K562 (cell line): Measurements from ENCODE around the gene SLC31A1. TPM values are rescaled to one million over a fixed set of nuclear protein-coding genes. Genes with fewer than 3 reads are reported as not detected.

Source experiments
- ATF3 ChIP-seq, 2 experiments: fragments of 450-650 bp in 1 of 2; sonication (generic) in 1 of 2; formaldehyde crosslinking in 1 of 2; IDR thresholded peaks in 1 of 2; conservative IDR thresholded peaks in 1 of 2; 2 replicates each; pipeline versions ENCODE4 v1.6.1 to v1.8.1; 2016 to 2023; ENCODE audit warnings: mild to moderate bottlenecking in 2 of 2, moderate library complexity in 2 of 2, inconsistent platforms in 1 of 2, missing genetic modification reagents in 1 of 2
- CBX8 ChIP-seq: fragments of 200-600 bp; sonication (generic); IDR thresholded peaks from 2 replicates; pipeline ENCODE4 v1.6.1; 2012; ENCODE audit warnings: borderline replicate concordance, mixed run types, low read depth, mild to moderate bottlenecking, moderate library complexity, mixed read lengths, low read length, control low read depth, inconsistent platforms; ENCODE audit not compliant: poor library complexity, severe bottlenecking; ENCODE audit errors: extremely low read depth
- CTBP1 ChIP-seq: fragments of 450-650 bp; IDR thresholded peaks from 2 replicates; pipeline ENCODE4 v1.6.1; 2016; ENCODE audit warnings: borderline replicate concordance
- FOXA3 ChIP-seq, 2 experiments: fragments of 450-650 bp in 1 of 2; sonication (generic) in 1 of 2; formaldehyde crosslinking; IDR thresholded peaks in 1 of 2; conservative IDR thresholded peaks in 1 of 2; 2 replicates each; pipeline versions ENCODE4 v1.4.0 to v1.8.0; 2020 to 2022; ENCODE audit warnings: mild to moderate bottlenecking in 2 of 2, missing genetic modification reagents in 1 of 2
- GTF2F1 ChIP-seq: IDR thresholded peaks from 2 replicates; pipeline ENCODE4 v1.6.1; 2011; ENCODE audit warnings: low read depth, low read length, improper control_type of control experiment
- HDAC2 ChIP-seq: fragments of 450-650 bp; IDR thresholded peaks from 2 replicates; pipeline ENCODE4 v1.6.1; 2016; ENCODE audit warnings: mild to moderate bottlenecking
- HDGF ChIP-seq: fragments of 450-650 bp; IDR thresholded peaks from 2 replicates; pipeline ENCODE4 v1.6.1; 2016
- HIVEP1 ChIP-seq: fragments of 250-450 bp; sonication (Bioruptor Pico); IDR thresholded peaks from 2 replicates; pipeline ENCODE4 v1.4.0; 2020; ENCODE audit warnings: mild to moderate bottlenecking
- IFI16 ChIP-seq: fragments of 250-450 bp; sonication (Bioruptor Pico); IDR thresholded peaks from 2 replicates; pipeline ENCODE4 v2.1.2; 2022; ENCODE audit warnings: mild to moderate bottlenecking, inconsistent platforms
- MCM7 ChIP-seq, 2 experiments: fragments of 450-650 bp; IDR thresholded peaks; 2 replicates each; pipeline ENCODE4 v1.6.1; 2016 to 2018
- PATZ1 ChIP-seq: fragments of 250-450 bp; sonication (Bioruptor Pico); IDR thresholded peaks from 2 replicates; pipeline ENCODE4 v1.5.0; 2020; ENCODE audit warnings: mild to moderate bottlenecking, borderline replicate concordance
- PKNOX1 ChIP-seq: fragments of 450-650 bp; IDR thresholded peaks from 2 replicates; pipeline ENCODE4 v1.6.1; 2016
- RAD21 ChIP-seq, 2 experiments: fragments of 250-450 bp in 1 of 2; fragments of 450-650 bp in 1 of 2; sonication (Bioruptor Pico) in 1 of 2; formaldehyde crosslinking in 1 of 2; IDR thresholded peaks in 1 of 2; conservative IDR thresholded peaks in 1 of 2; 2 replicates each; pipeline versions ENCODE4 v1.4.0 to v1.8.0; 2020 to 2022; ENCODE audit warnings: mild to moderate bottlenecking in 2 of 2, moderate library complexity in 1 of 2
- RBM17 ChIP-seq: fragments of 200-400 bp; formaldehyde crosslinking; IDR thresholded peaks from 2 replicates; pipeline ENCODE4 v1.6.1; 2017; ENCODE audit warnings: low read depth, mild to moderate bottlenecking, low read length, borderline replicate concordance
- SOX6 ChIP-seq: fragments of 450-650 bp; IDR thresholded peaks from 2 replicates; pipeline ENCODE4 v1.6.1; 2014; ENCODE audit warnings: mild to moderate bottlenecking
- SRSF3 ChIP-seq: fragments of 200-400 bp; formaldehyde crosslinking; IDR thresholded peaks from 2 replicates; pipeline ENCODE4 v1.6.1; 2016; ENCODE audit warnings: mild to moderate bottlenecking, low read length, moderate library complexity; ENCODE audit not compliant: insufficient read depth
- ZBED1 ChIP-seq: IDR thresholded peaks from 2 replicates; pipeline ENCODE4 v1.6.1; 2014
- ZBTB26 ChIP-seq: fragments of 450-650 bp; formaldehyde crosslinking; IDR thresholded peaks from 2 replicates; pipeline ENCODE4 v1.4.0; 2022; ENCODE audit warnings: missing genetic modification characterization
- ZNF165 ChIP-seq: fragments of 250-450 bp; sonication (Bioruptor Pico); IDR thresholded peaks from 2 replicates; pipeline ENCODE4 v1.4.0; 2020; ENCODE audit warnings: borderline replicate concordance
- ZNF717 ChIP-seq: fragments of 250-450 bp; sonication (Bioruptor Pico); IDR thresholded peaks from 2 replicates; pipeline ENCODE4 v1.5.0; 2021
- ZNF76 ChIP-seq: fragments of 250-450 bp; sonication (Bioruptor Pico); IDR thresholded peaks from 2 replicates; pipeline ENCODE4 v1.4.0; 2020; ENCODE audit warnings: mild to moderate bottlenecking, moderate library complexity, borderline replicate concordance
- polyA plus RNA-seq, 8 experiments: library from polyadenylated mRNA; depleted of rRNA in 4 of 8; stranded (reverse) in 5 of 8; unstranded in 3 of 8; fragments of >200 nt; fragmentation: Nextera tagmentation in 2 of 8; fragmentation: Illumina TruSeq in 1 of 8; extraction: Ambion mirVana in 2 of 8; extraction: Trizol in 1 of 8; gene quantifications; 2 replicates each; pipeline versions ENCODE4 v1.2.1 to v1.2.3, GENCODE V29; 2011 to 2014; ENCODE audit warnings: inconsistent platforms in 1 of 8, missing spikeins in 1 of 8
- total RNA-seq, 7 experiments: library from RNA; depleted of rRNA in 6 of 7; stranded (reverse); fragments of >200 nt in 6 of 7; fragmentation: Illumina TruSeq in 2 of 7; extraction: Trizol in 2 of 7; gene quantifications; 2 replicates each; pipeline versions ENCODE4 v1.2.1 to v1.2.3, GENCODE V29; 2011 to 2021; ENCODE audit warnings: low replicate concordance in 1 of 7

Gene SLC31A1
- total and polyA plus RNA-seq, 9 of the 15 experiments (the other 6 are each of a cell fraction or from before 2014, with no cell fraction given): 15.4 to 40.7 (median 25.9) TPM

- TF ChIP-seq CBX8 (no peak), CTBP1 (no peak), HDGF (no peak), RBM17 (no peak), PKNOX1 (peak; percentile 86), MCM7 (IDR thresholded peaks at IDR 0.05) (no peak), RAD21 (CRISPR knock-in tag; conservative IDR thresholded peaks at IDR 0.05 in 1 of 2, IDR thresholded peaks at IDR 0.05 in 1 of 2) (no peak), ATF3 (IDR thresholded peaks at IDR 0.05) (peak; percentile 50; the same call in 1 of the 2 replicates), ATF3 (CRISPR knock-in tag; conservative IDR thresholded peaks at IDR 0.05) (no peak), IFI16 (CRISPR knock-in tag) (no peak), GTF2F1 (no peak), ZBTB26 (no peak), ZNF165 (CRISPR knock-in tag) (no peak), HDAC2 (peak; percentile 47; the same call in 1 of the 2 replicates), PATZ1 (CRISPR knock-in tag) (no peak), ZNF717 (CRISPR knock-in tag) (no peak), SOX6 (0 out of 2 replicates have a peak, but pooled peaks have one; percentile 23), ZBED1 (no peak), SRSF3 (no peak), HIVEP1 (no peak), ZNF76 (CRISPR knock-in tag) (no peak), FOXA3 (CRISPR knock-in tag; conservative IDR thresholded peaks at IDR 0.05 in 1 of 2, IDR thresholded peaks at IDR 0.05 in 1 of 2) (no peak)
These were observed 54.1 kb downstream of the SLC31A1 start, which contains the start of the genes CDC26 and PRPF4 (continued) for GRCh38 chr9:113275157-113276131.
